Measurements from ENCODE around the gene CST5.
"Not testable (repeated sequence)": the region's sequence is repeated elsewhere in the genome, so short reads cannot be mapped to it uniquely, and the experiment has no call there.

Gene CST5

GRCh38 chr20:23879328-23879798, at the start of gene CST5:
CST5 (minus strand) TSS chr20:23879748; CDS start chr20:23879676, 72 bp downstream.
- no peak for DNase-seq

GRCh38 chr20:23928788-23929187, 49.2 kb upstream of the CST5 start:
- peak; percentile 33 for DNase-seq

- no peak for DNase-seq
These were observed 48.8 kb upstream of the CST5 start for GRCh38 chr20:23928353-23928752.

- DNase-seq = no peak
These were observed 47.7 kb upstream of the CST5 start for GRCh38 chr20:23926944-23927872.

GRCh38 chr20:23926526-23926880, 47.0 kb upstream of the CST5 start:
- DNase-seq = no peak

GRCh38 chr20:23925789-23926525, 46.4 kb upstream of the CST5 start:
- no peak for DNase-seq

- DNase-seq = no peak
These were observed 45.2 kb upstream of the CST5 start for GRCh38 chr20:23924751-23925150.

GRCh38 chr20:23923891-23924435, 44.4 kb upstream of the CST5 start:
- no peak for DNase-seq

GRCh38 chr20:23923311-23923710, 43.8 kb upstream of the CST5 start:
- no peak for DNase-seq

- no peak for DNase-seq
These were observed 41.1 kb upstream of the CST5 start for GRCh38 chr20:23920408-23921325.

- no peak for DNase-seq
These were observed 39.3 kb upstream of the CST5 start for GRCh38 chr20:23918896-23919295.

- DNase-seq = no peak
These were observed 38.7 kb upstream of the CST5 start for GRCh38 chr20:23918101-23918862.

GRCh38 chr20:23917024-23917725, 37.6 kb upstream of the CST5 start:
- DNase-seq = no peak

GRCh38 chr20:23915844-23916243, 36.3 kb upstream of the CST5 start:
- no peak for DNase-seq

- DNase-seq = not testable (repeated sequence)
These were observed 34.9 kb upstream of the CST5 start for GRCh38 chr20:23914469-23914868.

- no peak for DNase-seq
These were observed 30.7 kb upstream of the CST5 start for GRCh38 chr20:23910210-23910609.

- DNase-seq = no peak
These were observed 29.8 kb upstream of the CST5 start for GRCh38 chr20:23909390-23909789.

- DNase-seq = no peak
These were observed 28.0 kb upstream of the CST5 start for GRCh38 chr20:23907579-23907978.

- not testable (repeated sequence) for DNase-seq
These were observed 22.8 kb upstream of the CST5 start for GRCh38 chr20:23902396-23902795.

- not testable (repeated sequence) for DNase-seq
These were observed 11.3 kb upstream of the CST5 start for GRCh38 chr20:23890867-23891266.

- DNase-seq = peak; percentile 62
These were observed 10.2 kb upstream of the CST5 start for GRCh38 chr20:23889775-23890187.

Data from activated naive CD4-positive, alpha-beta T cell treated with anti-CD3 and anti-CD28 coated beads, Interleukin-2, amount 50 U/mL, for 16 hours (primary cell).